GM19467 (cell line): ENCODE measurements around the gene TSGA10IP.

Experiments
- ATAC-seq: cut with Tn5 transposase; IDR thresholded peaks from one replicate; pipeline ENCODE4 v1.9.1; 2021; ENCODE audit warnings: mild to moderate bottlenecking, moderate library complexity; ENCODE audit not compliant: unreplicated experiment

Gene TSGA10IP

GRCh38 chr11:65973439-65974110, 28.3 kb downstream of the TSGA10IP start:
- ATAC-seq: no peak

DNA sequence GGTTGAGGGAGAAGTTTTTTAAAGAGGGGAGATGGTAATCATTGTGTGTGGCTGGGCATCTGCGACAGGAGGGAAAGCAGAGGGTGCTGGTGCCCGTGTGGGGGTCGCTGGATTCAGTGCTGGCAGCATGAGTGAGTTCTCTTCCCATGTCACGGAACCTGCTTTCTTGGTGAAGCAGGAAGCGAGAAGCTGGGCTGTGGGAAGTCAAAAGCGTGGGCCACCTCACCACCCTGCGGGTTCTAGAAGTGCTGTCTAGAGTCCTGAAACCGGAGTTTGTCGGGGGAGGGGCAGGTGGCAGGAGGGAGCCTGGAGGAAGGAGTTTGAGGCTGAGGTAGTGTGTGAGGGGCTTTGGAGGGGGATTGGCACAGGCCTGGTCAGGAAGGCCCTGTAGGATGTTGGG, 30.5 kb downstream of the TSGA10IP start:
- ATAC-seq: no peak

GRCh38 chr11:65976216-65977176, 31.2 kb downstream of the TSGA10IP start:
- no peak for ATAC-seq

- ATAC-seq: no peak
These were observed 32.5 kb downstream of the TSGA10IP start for GRCh38 chr11:65977621-65978390.

- no peak for ATAC-seq
These were observed 33.3 kb downstream of the TSGA10IP start for GRCh38 chr11:65978391-65979238.

GRCh38 chr11:65979261-65979759, 34.0 kb downstream of the TSGA10IP start:
- no peak for ATAC-seq

GRCh38 chr11:65981101-65981740, 35.9 kb downstream of the TSGA10IP start:
- no peak for ATAC-seq

DNA sequence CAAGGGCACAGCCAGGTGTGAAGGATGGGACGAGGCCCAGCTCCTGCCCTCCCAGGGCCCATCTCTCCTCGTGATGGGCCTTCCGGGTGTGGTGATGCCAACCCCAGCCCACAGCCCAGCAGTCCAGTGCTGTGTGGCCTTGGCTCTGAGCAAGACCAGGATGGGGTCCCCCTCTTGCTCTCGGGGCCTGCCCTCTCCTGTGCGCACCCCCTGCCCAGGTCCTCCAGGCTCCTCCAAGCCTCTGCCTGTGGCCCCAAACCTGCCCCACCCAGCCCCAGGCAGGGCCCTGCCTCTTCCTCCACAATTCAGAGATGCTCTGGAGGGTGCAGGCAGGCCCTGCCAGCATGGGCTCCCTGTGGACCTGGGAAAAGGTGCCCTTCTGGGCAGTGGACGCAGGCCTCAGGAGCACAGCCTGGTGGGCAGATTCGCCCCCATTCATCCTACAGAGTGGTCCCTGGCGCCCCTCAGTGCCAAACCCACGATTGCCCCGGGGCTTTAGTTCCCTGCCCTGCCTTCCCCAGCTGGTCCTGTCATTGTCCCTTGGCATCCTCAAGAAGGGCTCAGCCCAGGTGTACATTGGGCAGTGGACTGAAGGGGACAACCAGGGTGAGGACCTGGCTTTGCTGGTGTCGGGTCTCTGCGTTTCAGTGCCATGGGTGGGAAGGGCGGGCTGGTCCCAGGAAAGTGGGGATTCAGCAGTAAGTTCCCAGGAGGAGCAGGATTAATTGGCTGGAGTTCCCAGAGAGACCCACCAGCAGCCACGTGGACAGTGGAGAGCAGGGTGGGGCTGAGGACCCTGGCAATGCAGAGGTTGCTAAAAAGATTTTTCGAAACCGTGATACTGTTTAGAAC, 36.9 kb downstream of the TSGA10IP start:
- ATAC-seq: no peak

GRCh38 chr11:65982824-65983588, 37.7 kb downstream of the TSGA10IP start:
- ATAC-seq: no peak

GRCh38 chr11:65983589-65983987, 38.3 kb downstream of the TSGA10IP start:
- no peak for ATAC-seq

GRCh38 chr11:65987336-65987735, 42.1 kb downstream of the TSGA10IP start:
- no peak for ATAC-seq

DNA sequence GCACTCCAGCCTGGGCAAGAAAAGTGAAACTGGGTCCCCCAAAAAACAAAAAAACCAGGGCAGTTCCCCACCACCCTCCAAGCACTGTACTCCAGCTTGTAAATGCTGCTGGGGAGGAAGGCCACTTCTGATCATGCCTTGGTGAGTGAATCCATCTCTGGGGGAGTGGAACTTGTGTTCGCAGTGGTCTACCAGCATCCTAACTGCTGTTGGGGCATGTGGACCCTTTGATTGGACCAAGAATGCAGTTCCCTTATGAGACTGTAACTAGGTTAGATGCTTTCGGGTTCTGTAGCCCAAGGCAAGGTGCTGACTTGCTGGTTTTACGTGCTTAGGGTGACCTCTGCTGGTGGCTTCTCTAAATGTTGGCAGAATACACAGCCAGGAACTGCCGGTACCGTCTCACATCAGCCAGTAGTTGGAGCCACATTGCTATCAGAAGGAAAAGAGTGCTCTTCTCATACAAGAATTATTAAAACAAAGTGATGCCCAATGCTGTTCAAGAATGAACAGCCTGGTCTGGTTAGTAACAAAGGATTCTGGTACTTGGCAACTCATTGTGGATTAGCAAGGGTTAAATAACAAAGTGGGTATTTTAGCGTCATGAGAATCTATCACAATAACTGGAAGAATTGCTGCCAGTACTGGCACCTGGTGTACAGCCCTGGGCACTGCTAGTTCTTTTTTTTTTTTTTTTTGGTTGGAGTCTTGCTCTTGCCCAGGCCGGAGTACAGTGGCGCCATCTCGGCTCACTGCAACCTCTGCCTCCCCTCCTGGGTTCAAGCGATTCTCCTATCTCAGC, 43.7 kb downstream of the TSGA10IP start:
- peak; percentile 86 for ATAC-seq

GRCh38 chr11:65992056-65992455, 46.8 kb downstream of the TSGA10IP start:
- no peak for ATAC-seq

DNA sequence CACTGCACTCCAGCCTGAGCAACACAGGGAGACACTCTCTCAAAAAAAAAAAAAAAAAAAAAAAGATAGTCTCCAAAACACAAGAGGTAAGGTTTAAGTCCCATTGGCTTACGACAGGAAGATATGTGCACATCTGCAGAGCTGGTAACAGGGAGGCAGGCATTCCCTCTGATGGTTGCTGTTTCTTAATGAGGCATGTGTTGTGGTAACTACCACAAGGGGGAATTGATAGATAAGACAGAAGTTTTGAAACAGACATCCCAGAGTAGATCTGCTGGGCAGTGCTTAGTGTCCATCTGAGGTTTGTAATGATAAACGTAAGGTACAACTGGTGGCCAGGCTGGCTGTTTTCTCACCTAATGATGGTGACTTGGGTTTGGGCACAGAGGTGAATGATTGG, 52.0 kb downstream of the TSGA10IP start:
- ATAC-seq: no peak

GRCh38 chr11:66001942-66002647, 56.8 kb downstream of the TSGA10IP start, which contains the start of the genes BANF1 and EIF1AD:
Gene BANF1, plus strand, starts transcription at chr11:66002503. Its CDS starts 748 bp downstream, at chr11:66003251.
Gene EIF1AD, minus strand, starts transcription at chr11:66002157. Its CDS starts 1,768 bp downstream, at chr11:66000389.
- peak; percentile 65 for ATAC-seq

- ATAC-seq: peak; percentile 36
These were observed 57.5 kb downstream of the TSGA10IP start for GRCh38 chr11:66002648-66003225.
